GM21723 (cell line): ENCODE results near the gene BAIAP3.

Experiments
- ATAC-seq: cut with Tn5 transposase; IDR thresholded peaks from one replicate; pipeline ENCODE4 v1.9.1; 2021; ENCODE audit warnings: mild to moderate bottlenecking, moderate library complexity; ENCODE audit not compliant: unreplicated experiment

The BAIAP3 gene

GRCh38 chr16:1346422-1347285 is 13.2 kb downstream of the BAIAP3 start:
- ATAC-seq, result no peak

- no peak for ATAC-seq
Observed at GRCh38 chr16:1347286-1347855, 13.9 kb downstream of the BAIAP3 start.

- ATAC-seq, result no peak
Observed at GRCh38 chr16:1347962-1348361, 14.5 kb downstream of the BAIAP3 start.

GRCh38 chr16:1348441-1348840 is 15.0 kb downstream of the BAIAP3 start:
- ATAC-seq, result no peak

- no peak for ATAC-seq
Observed at GRCh38 chr16:1348926-1349325, 15.5 kb downstream of the BAIAP3 start.

GRCh38 chr16:1349351-1349750 is 15.9 kb downstream of the BAIAP3 start:
- ATAC-seq, result no peak

GRCh38 chr16:1349951-1350350 is 16.5 kb downstream of the BAIAP3 start:
- ATAC-seq, result no peak

GRCh38 chr16:1350691-1351090 is 17.2 kb downstream of the BAIAP3 start:
- no peak for ATAC-seq

GRCh38 chr16:1351215-1351581 is 17.8 kb downstream of the BAIAP3 start:
- peak; percentile 14 for ATAC-seq

- ATAC-seq, result peak; percentile 56
Observed at GRCh38 chr16:1351582-1352362, 18.3 kb downstream of the BAIAP3 start, which contains the start of the genes GNPTG and TSR3. GNPTG (plus strand) TSS chr16:1351931; CDS start chr16:1351966, 35 bp downstream. TSR3 (minus strand) TSS chr16:1351878; CDS start chr16:1351804, 74 bp downstream.

GRCh38 chr16:1354815-1355540 is 21.5 kb downstream of the BAIAP3 start:
- ATAC-seq, result no peak

- no peak for ATAC-seq
Observed at GRCh38 chr16:1355591-1355990, 22.1 kb downstream of the BAIAP3 start.

- no peak for ATAC-seq
Observed at GRCh38 chr16:1356061-1356900, 22.8 kb downstream of the BAIAP3 start.

GRCh38 chr16:1357906-1358566 is 24.6 kb downstream of the BAIAP3 start:
- no peak for ATAC-seq

GRCh38 chr16:1361685-1362360 is 28.4 kb downstream of the BAIAP3 start:
- no peak for ATAC-seq

- no peak for ATAC-seq
Observed at GRCh38 chr16:1362807-1363206, 29.4 kb downstream of the BAIAP3 start.

GRCh38 chr16:1363501-1364041 is 30.1 kb downstream of the BAIAP3 start:
- ATAC-seq, result no peak

- no peak for ATAC-seq
Observed at GRCh38 chr16:1364510-1364909, 31.1 kb downstream of the BAIAP3 start.
